Gastrocnemius medialis (tissue), 4 donors: Measurements from ENCODE around the gene HACL1. TPM values are rescaled to one million over a fixed set of nuclear protein-coding genes. Genes with fewer than 3 reads are reported as not detected.
A peak's percentile ranks its signal among the peaks of the same experiment; 100 is the strongest.

Experiments used
- ATAC-seq, 2 donors: fragments of 150-250 bp; one replicate each; pipeline ENCODE4 v1.9.1; 2016
- DNase-seq, 2 donors: peaks; one replicate each; pipeline ENCODE4 v3.0.0-alpha.2; 2019
- H3K27ac ChIP-seq, 4 donors: fragments of 200-600 bp; sonication (generic); 1 replicate in 1 of 4; 2 replicates in 3 of 4; pipeline ENCODE4 v1.5.1; 2016 to 2018; ENCODE audit warnings: mild to moderate bottlenecking in 2 of 4, moderate library complexity in 1 of 4
- H3K27me3 ChIP-seq, 3 donors: fragments of 200-600 bp; sonication (generic) in 2 of 3; 1 replicate in 1 of 3; 2 replicates in 2 of 3; pipeline versions ENCODE4 v1.5.1 to v1.6.0; 2016 to 2019; ENCODE audit warnings: mild to moderate bottlenecking in 1 of 3, moderate library complexity in 1 of 3
- H3K36me3 ChIP-seq, 2 donors: fragments of 200-600 bp; sonication (generic) in 1 of 2; one replicate each; pipeline ENCODE4 v1.5.1; 2017 to 2018
- H3K4me1 ChIP-seq, 2 donors: fragments of 200-600 bp; sonication (generic) in 1 of 2; one replicate each; pipeline ENCODE4 v1.5.1; 2016 to 2017; ENCODE audit warnings: mild to moderate bottlenecking in 2 of 2
- H3K4me3 ChIP-seq, 4 donors: fragments of 200-600 bp; sonication (generic) in 3 of 4; 1 replicate in 1 of 4; 2 replicates in 3 of 4; pipeline ENCODE4 v1.5.1; 2016 to 2019; ENCODE audit warnings: mild to moderate bottlenecking in 2 of 4
- H3K9me3 ChIP-seq, 3 donors: fragments of 200-600 bp; sonication (generic) in 2 of 3; 1 replicate in 1 of 3; 2 replicates in 2 of 3; pipeline ENCODE4 v1.5.1; 2016 to 2019
- CTCF ChIP-seq, 5 experiments: fragments of 450-650 bp in 3 of 5; fragments of 200-600 bp in 2 of 5; sonication (generic) in 2 of 5; IDR thresholded peaks in 4 of 5; conservative IDR thresholded peaks in 1 of 5; 1 replicate in 4 of 5; 2 replicates in 1 of 5; pipeline ENCODE4 v1.5.1; 2016 to 2019; ENCODE audit warnings: antibody characterized with exemption in 5 of 5, mild to moderate bottlenecking in 3 of 5, moderate library complexity in 3 of 5
- POLR2A ChIP-seq, 2 donors: fragments of 450-650 bp; IDR thresholded peaks; one replicate each; pipeline ENCODE4 v1.6.1; 2017; ENCODE audit warnings: antibody characterized with exemption in 2 of 2, mild to moderate bottlenecking in 2 of 2, moderate library complexity in 2 of 2
- in situ Hi-C, 4 donors: fragments of 200-750 bp; cut with MboI; loops; one replicate each; pipeline versions ENCODE4 v1.15.0 to v1.8.0; 2017; ENCODE audit warnings: low sequenced_read_pairs in 4 of 4
- intact Hi-C: fragments of 100-400 bp; cut with DNase I; formaldehyde crosslinking; loops from one replicate; pipeline ENCODE4 v1.15.1; 2023; ENCODE audit warnings: low total_unique reads
- total RNA-seq, 4 donors: library from RNA; depleted of rRNA; stranded (reverse); fragments of >200 nt; gene quantifications; one replicate each; pipeline versions ENCODE4 v1.1.0 to v1.2.3, GENCODE V29; 2016

HACL1 gene
- total RNA-seq: 10 to 100 TPM; 23.5 to 27.1 (median 24.5) TPM

- no peaks in the 10 kb centered on the region for H3K9me3 ChIP-seq
- peak; percentile 97 to 98 for ATAC-seq
- TF ChIP-seq CTCF (IDR thresholded peaks at IDR 0.05 in 4 of 5, conservative IDR thresholded peaks at IDR 0.05 in 1 of 5) (peak in 4 of 5 experiments; percentile 23 to 37 (median 24)), POLR2A (IDR thresholded peaks at IDR 0.05) (peak; percentile 83)
- no peaks in the 10 kb centered on the region for H3K27me3 ChIP-seq
- peak within 1 kb of the TSS; percentile 87 to 92 (median 91) for H3K27ac ChIP-seq
- peak; percentile 98 to 99 for DNase-seq
- intact Hi-C loops: loop anchor here (5.0 kb wide), 2 partner anchors 36 to 1424 kb away; partner anchors contain the start of genes LSM3 and XPC
- H3K36me3 ChIP-seq: peaks cover 0 to 16% of the 10 kb centered on the region in 2 donors
- in situ Hi-C loops: loop anchor here in 1 of 4 donors (25.0 kb wide), 2 partner anchors 661 to 936 kb away; partner anchors contain the start of genes DPH3 and OXNAD1
- H3K4me3 ChIP-seq: peak within 1 kb of the TSS; percentile 73 to 94 (median 92)
- peaks cover 24 to 39% of the 10 kb centered on the region in 2 donors for H3K4me1 ChIP-seq
These were observed at the start of gene HACL1, which contains the start of gene BTD for GRCh38 chr3:15601399-15602145. Gene HACL1, minus strand, starts transcription at chr3:15601569. Its CDS starts 106 bp downstream, at chr3:15601463. Gene BTD, plus strand, starts transcription at chr3:15601745. Its CDS starts 33,695 bp downstream, at chr3:15635440.

GRCh38 chr3:15649858-15650257 is 48.5 kb upstream of the HACL1 start:
- Histone ChIP-seq H3K4me3 (no peak overlapping the region), H3K27ac (no peak overlapping the region), H3K9me3 (no peaks in the 10 kb centered on the region), H3K27me3 (no peaks in the 10 kb centered on the region), H3K36me3 (no peaks in the 10 kb centered on the region), H3K4me1 (peaks cover 25 to 29% of the 10 kb centered on the region in 2 donors)
- in situ Hi-C loops (loop anchor here (25.0 kb wide), 2 partner anchors 387 to 587 kb away; no protein-coding TSS in a partner anchor), intact Hi-C loops (no loop called here)
- no peak for DNase-seq
- no peak for TF ChIP-seq CTCF (IDR thresholded peaks at IDR 0.05 in 4 of 5, conservative IDR thresholded peaks at IDR 0.05 in 1 of 5)
- ATAC-seq: no peak

GRCh38 chr3:15649341-15649740 is 48.0 kb upstream of the HACL1 start:
- no peaks in the 10 kb centered on the region for H3K27me3 ChIP-seq
- H3K27ac ChIP-seq: no peak overlapping the region
- DNase-seq: no peak
- H3K36me3 ChIP-seq: no peaks in the 10 kb centered on the region
- in situ Hi-C loops: loop anchor here (25.0 kb wide), 2 partner anchors 388 to 588 kb away; no protein-coding TSS in a partner anchor
- ATAC-seq: no peak
- TF ChIP-seq POLR2A (IDR thresholded peaks at IDR 0.05): no peak
- no peak for TF ChIP-seq CTCF (IDR thresholded peaks at IDR 0.05 in 4 of 5, conservative IDR thresholded peaks at IDR 0.05 in 1 of 5)
- H3K4me3 ChIP-seq: no peak overlapping the region
- H3K4me1 ChIP-seq: peaks cover 25 to 29% of the 10 kb centered on the region in 2 donors
- intact Hi-C loops: no loop called here
- H3K9me3 ChIP-seq: no peaks in the 10 kb centered on the region

GRCh38 chr3:15647611-15648167 is 46.3 kb upstream of the HACL1 start:
- no peaks in the 10 kb centered on the region for H3K27me3 ChIP-seq
- no peak for TF ChIP-seq POLR2A (IDR thresholded peaks at IDR 0.05)
- TF ChIP-seq CTCF (IDR thresholded peaks at IDR 0.05 in 4 of 5, conservative IDR thresholded peaks at IDR 0.05 in 1 of 5): no peak
- no peaks in the 10 kb centered on the region for H3K36me3 ChIP-seq
- H3K4me3 ChIP-seq: peak overlapping the region in 1 of 4 donors; percentile 1
- peaks cover 25 to 29% of the 10 kb centered on the region in 2 donors for H3K4me1 ChIP-seq
- DNase-seq (no peak), ATAC-seq (no peak)
- no peaks in the 10 kb centered on the region for H3K9me3 ChIP-seq
- peak overlapping the region; percentile 74 to 80 (median 78) for H3K27ac ChIP-seq
- in situ Hi-C loops: loop anchor here (25.0 kb wide), 2 partner anchors 390 to 590 kb away; no protein-coding TSS in a partner anchor
- intact Hi-C loops: no loop called here
